ENCODE measurements around the gene LCLAT1. TPM values are rescaled to one million over a fixed set of nuclear protein-coding genes. Genes with fewer than 3 reads are reported as not detected.

Gene LCLAT1
- total RNA-seq, 1 experiment from 2014 or later = 32.9 TPM

- Histone ChIP-seq H3K23ac (ENCODE audit: insufficient read length, low read depth, low read length) (no peak overlapping the region), H3K23me2 (ENCODE audit: insufficient read length, low read depth, low read length, poor library complexity, severe bottlenecking) (no peaks in the 10 kb centered on the region), H2BK20ac (ENCODE audit: low read depth, low read length, poor library complexity, severe bottlenecking) (no peak overlapping the region), H3K18ac (ENCODE audit: insufficient read length, low read depth, low read length) (no peak overlapping the region), H2AK5ac (ENCODE audit: insufficient read length, low read length) (no peak overlapping the region), H4K91ac (ENCODE audit: insufficient read length, low read depth, low read length) (no peak overlapping the region), H3K79me1 (ENCODE audit: insufficient read depth, low read depth, low read length, poor library complexity, severe bottlenecking) (no peaks in the 10 kb centered on the region), H2BK12ac (ENCODE audit: insufficient read length, low read depth, low read length) (no peak overlapping the region), H2BK15ac (ENCODE audit: low read depth, low read length) (no peak overlapping the region), H3K9ac (ENCODE audit: extremely low read depth, insufficient read length, low read length) (no peak overlapping the region), H3K4me1 (ENCODE audit: insufficient read depth, low read length) (no peaks in the 10 kb centered on the region), H3K56ac (ENCODE audit: insufficient read length, low read depth, low read length) (no peak overlapping the region), H4K5ac (ENCODE audit: insufficient read length, low read depth, low read length) (no peak overlapping the region), H3K9me3 (ENCODE audit: control insufficient read depth, low read depth, low read length) (no peaks in the 10 kb centered on the region), H2AFZ (ENCODE audit: low read length) (no peak overlapping the region), H3K27me3 (ENCODE audit: insufficient read depth, low read length) (no peaks in the 10 kb centered on the region; the same call in 1 of the 2 replicates), H4K20me1 (ENCODE audit: control insufficient read depth, insufficient read depth, insufficient read length) (no peaks in the 10 kb centered on the region), H4K8ac (replicated peaks; ENCODE audit: insufficient read length, low read depth, low read length) (no peak overlapping the region), H3K79me2 (ENCODE audit: insufficient read depth, low read length) (no peaks in the 10 kb centered on the region), H3T11ph (ENCODE audit: low read length) (no peak overlapping the region), H3K4me2 (ENCODE audit: insufficient read depth, insufficient read length, low read length) (no peak overlapping the region), H3K27ac (ENCODE audit: insufficient read length, low read depth, low read length) (no peak overlapping the region), H2BK120ac (ENCODE audit: low read depth, low read length, poor library complexity, severe bottlenecking) (no peak overlapping the region), H3K4ac (ENCODE audit: low read depth, low read length) (no peak overlapping the region), H2BK5ac (ENCODE audit: insufficient read length, low read length) (no peak overlapping the region), H3K14ac (ENCODE audit: insufficient read depth, low read length) (no peak overlapping the region)
- peaks cover 5 to 6% of the 10 kb centered on the region in 2 experiments; a peak in 3 of 4 replicates for H3K4me1 Mint-ChIP-seq
- no CpG with 5 or more reads among the region's 2 CpGs for WGBS (ENCODE audit: extremely low coverage, insufficient read length, low lambda C conversion rate)
- no peak overlapping the region for H3K4me3 Mint-ChIP-seq
- H3K36me3 Mint-ChIP-seq (ENCODE audit: insufficient read depth in 1 of 3, low read depth in 3 of 3) = no peaks in the 10 kb centered on the region; a peak in 1 of 7 replicates
- H3K27ac Mint-ChIP-seq = no peak overlapping the region
- no peaks in the 10 kb centered on the region for H3K9me3 Mint-ChIP-seq
- TF ChIP-seq CTCF (conservative IDR thresholded peaks at IDR 0.05) = peak; percentile 66
- H3K27me3 Mint-ChIP-seq (ENCODE audit: low read depth) = no peaks in the 10 kb centered on the region; the same call in 1 of the 2 replicates
- DNase-seq = peak; percentile 73
Observed at GRCh38 chr2:30686000-30686399, 239.0 kb downstream of the LCLAT1 start.

Data from H9 (cell line).